SK-N-SH (cell line): ENCODE measurements around the gene ECHDC1. TPM values are rescaled to one million over a fixed set of nuclear protein-coding genes. Genes with fewer than 3 reads are reported as not detected.

Experiments
- CTCF ChIA-PET: fragments of 300-600, 350-600 bp; formaldehyde crosslinking; extraction: SDS; loops from one replicate; lab custom pipeline; 2021; lab: Yijun Ruan, JAX
- POLR2A ChIA-PET: fragments of 350-600 bp; sonication (Branson Sonifier 250); formaldehyde crosslinking; extraction: SDS; loops from one replicate; lab custom pipeline; 2020; ENCODE audit warnings: antibody characterized with exemption, inconsistent platforms; lab: Yijun Ruan, JAX
- DNase-seq: peaks from one replicate; pipeline ENCODE4 v3.0.0; 2012
- H2AFZ ChIP-seq: fragments of 200-600 bp; sonication (generic); 2 replicates; pipeline ENCODE4 v1.8.1; 2016; ENCODE audit warnings: antibody characterized with exemption, mild to moderate bottlenecking, low read depth
- H3F3A ChIP-seq: fragments of 200-600 bp; sonication (generic); replicated peaks from 2 replicates; pipeline ENCODE3; 2016; ENCODE audit warnings: antibody characterized with exemption, mild to moderate bottlenecking; ENCODE audit not compliant: insufficient read depth
- H3K27ac ChIP-seq, 2 experiments: fragments of 200-500 bp in 1 of 2; fragments of 200-600 bp in 1 of 2; sonication (Bioruptor generic) in 1 of 2; sonication (generic), shearing (Covaris generic) in 1 of 2; 2 replicates each; pipeline versions ENCODE4 v1.5.1 to v1.6.1; 2014 to 2016; ENCODE audit warnings: low read depth in 2 of 2, inconsistent platforms in 1 of 2, low read length in 1 of 2, mild to moderate bottlenecking in 1 of 2, mixed read lengths in 1 of 2
- H3K27me3 ChIP-seq: fragments of 200-600 bp; sonication (generic), shearing (Covaris generic); 2 replicates; pipeline ENCODE4 v1.6.1; 2016; ENCODE audit warnings: mixed run types; ENCODE audit not compliant: insufficient read depth
- H3K36me3 ChIP-seq, 2 experiments: fragments of 200-500 bp in 1 of 2; fragments of 200-600 bp in 1 of 2; sonication (Bioruptor generic) in 1 of 2; sonication (generic) in 1 of 2; replicated peaks in 1 of 2; 2 replicates each; pipeline versions ENCODE3 to v1.5.1; 2014 to 2016; ENCODE audit warnings: low read length in 1 of 2, mild to moderate bottlenecking in 1 of 2; ENCODE audit not compliant: insufficient read depth in 2 of 2, control insufficient read depth in 1 of 2
- H3K4me1 ChIP-seq, 2 experiments: fragments of 200-500 bp in 1 of 2; fragments of 200-600 bp in 1 of 2; sonication (Bioruptor generic) in 1 of 2; sonication (generic), shearing (Covaris generic) in 1 of 2; 2 replicates each; pipeline versions ENCODE4 v1.5.1 to v1.6.1; 2014 to 2016; ENCODE audit warnings: low read depth in 1 of 2, low read length in 1 of 2, mixed run types in 1 of 2; ENCODE audit not compliant: insufficient read depth in 2 of 2, control insufficient read depth in 1 of 2
- H3K4me2 ChIP-seq: fragments of 200-600 bp; sonication (generic), shearing (Covaris generic); 2 replicates; pipeline ENCODE4 v1.6.1; 2017; ENCODE audit warnings: mixed run types
- H3K4me3 ChIP-seq, 2 experiments: fragments of 200-500 bp in 1 of 2; fragments of 200-600 bp in 1 of 2; sonication (Bioruptor generic) in 1 of 2; sonication (generic), shearing (Covaris generic) in 1 of 2; 2 replicates each; pipeline versions ENCODE4 v1.5.1 to v1.8.1; 2014 to 2016; ENCODE audit warnings: low read depth in 2 of 2, inconsistent platforms in 1 of 2, low read length in 1 of 2, mild to moderate bottlenecking in 1 of 2, mixed read lengths in 1 of 2, moderate library complexity in 1 of 2
- H3K79me2 ChIP-seq: fragments of 200-600 bp; sonication (generic); 2 replicates; pipeline ENCODE4 v1.8.1; 2017; ENCODE audit warnings: mild to moderate bottlenecking; ENCODE audit not compliant: insufficient read depth
- H3K9ac ChIP-seq: fragments of 200-600 bp; sonication (generic); 2 replicates; pipeline ENCODE4 v1.6.1; 2017; ENCODE audit warnings: mixed run types
- H3K9me2 ChIP-seq: fragments of 200-600 bp; sonication (generic); 2 replicates; pipeline ENCODE4 v1.6.1; 2017; ENCODE audit warnings: mixed run types
- H3K9me3 ChIP-seq: fragments of 200-600 bp; sonication (generic); 2 replicates; pipeline ENCODE4 v1.6.1; 2017; ENCODE audit warnings: mixed run types, mild to moderate bottlenecking, moderate library complexity
- H4K20me1 ChIP-seq: fragments of 200-600 bp; sonication (generic); 2 replicates; pipeline ENCODE4 v1.6.1; 2017; ENCODE audit warnings: mild to moderate bottlenecking, mixed run types; ENCODE audit not compliant: insufficient read depth
- CHD2 ChIP-seq: fragments of 150-350 bp; IDR thresholded peaks from 2 replicates; pipeline ENCODE4 v1.6.1; 2018; ENCODE audit warnings: low read length; ENCODE audit not compliant: partially characterized antibody
- GABPA ChIP-seq: IDR thresholded peaks from 2 replicates; pipeline ENCODE4 v1.4.0; 2012; ENCODE audit warnings: low read depth, mild to moderate bottlenecking
- GATA2 ChIP-seq: sonication (generic); formaldehyde crosslinking; IDR thresholded peaks from 2 replicates; pipeline ENCODE4 v1.5.0; 2020; ENCODE audit warnings: mild to moderate bottlenecking, missing genetic modification reagents
- JUND ChIP-seq: IDR thresholded peaks from 2 replicates; pipeline ENCODE4 v1.4.0; 2012
- MXI1 ChIP-seq: IDR thresholded peaks from 2 replicates; pipeline ENCODE4 v1.6.1; 2012; ENCODE audit warnings: mild to moderate bottlenecking, low read depth, low read length, improper control_type of control experiment
- NFIC ChIP-seq: IDR thresholded peaks from 2 replicates; pipeline ENCODE4 v1.4.0; 2012; ENCODE audit warnings: borderline replicate concordance
- NRF1 ChIP-seq: IDR thresholded peaks from 2 replicates; pipeline ENCODE4 v1.6.1; 2012; ENCODE audit warnings: low read depth, mild to moderate bottlenecking, low read length
- RCOR1 ChIP-seq: fragments of 150-350 bp; IDR thresholded peaks from 2 replicates; pipeline ENCODE4 v1.6.1; 2017; ENCODE audit warnings: antibody characterized with exemption, low read length
- RFX5 ChIP-seq: IDR thresholded peaks from 2 replicates; pipeline ENCODE4 v1.6.1; 2012; ENCODE audit warnings: mild to moderate bottlenecking, improper control_type of control experiment, low read length
- TAF1 ChIP-seq: IDR thresholded peaks from 2 replicates; pipeline ENCODE4 v1.6.1; 2012; ENCODE audit warnings: low read depth, mild to moderate bottlenecking, low read length, moderate library complexity, borderline replicate concordance
- TCF12 ChIP-seq: IDR thresholded peaks from 2 replicates; pipeline ENCODE4 v1.4.0; 2012
- TEAD4 ChIP-seq: IDR thresholded peaks from 2 replicates; pipeline ENCODE4 v1.4.0; 2012; ENCODE audit warnings: mild to moderate bottlenecking, borderline replicate concordance; ENCODE audit not compliant: insufficient read depth
- YY1 ChIP-seq: IDR thresholded peaks from 2 replicates; pipeline ENCODE4 v1.4.0; 2012; ENCODE audit warnings: low read depth, mild to moderate bottlenecking
- WGBS: methylation state at CpG from one replicate; pipeline ENCODE4 v1.1.6; 2017; ENCODE audit warnings: low lambda C conversion rate; 5-methylcytosine and 5-hydroxymethylcytosine counted together
- polyA plus RNA-seq, 3 experiments: library from polyadenylated mRNA; depleted of rRNA; stranded (reverse); fragments of >200 nt; gene quantifications; 2 replicates each; pipeline ENCODE4 v1.2.3, GENCODE V29; 2012
- small RNA-seq, 7 experiments: library from RNA; depleted of rRNA; stranded (forward); fragments of <200 nt; gene quantifications; one replicate each; pipeline ENCODE3, GENCODE V24; 2012
- TF ChIP-seq, protein P1 (sequence below): IDR thresholded peaks from 2 replicates; pipeline ENCODE4 v1.4.0; 2012; ENCODE audit warnings: low read depth, borderline replicate concordance
- TF ChIP-seq, protein P2 (sequence below): IDR thresholded peaks from 2 replicates; pipeline ENCODE4; 2012

ECHDC1 gene
- polyA plus RNA-seq, 1 of the 3 experiments (the other 2 are of a cell fraction), result 23.3 TPM

DNA sequence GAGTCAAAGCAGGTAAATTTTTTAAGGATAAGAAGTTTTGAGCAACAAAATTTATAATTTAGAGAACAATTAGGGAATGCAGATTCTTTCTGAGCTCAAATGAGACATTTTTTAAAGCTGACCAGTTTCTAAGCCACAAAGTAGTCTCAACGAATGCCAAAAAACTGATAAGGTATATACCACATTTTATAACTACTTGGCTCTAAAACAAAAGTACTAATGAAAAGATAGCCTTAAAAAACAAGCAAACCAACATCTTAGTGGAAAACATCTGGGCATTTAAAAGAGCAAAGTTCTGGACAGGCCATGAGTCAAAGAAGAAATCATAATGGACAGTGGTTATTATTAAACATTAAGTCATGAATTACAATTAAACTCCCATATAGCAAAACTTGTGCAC is 99.9 kb downstream of the ECHDC1 start:
- no peak overlapping the region for H3K4me3 ChIP-seq
- no peaks in the 10 kb centered on the region; the same call in 1 of the 2 replicates for H3K9me3 ChIP-seq
- H3K27ac ChIP-seq, result no peak overlapping the region
- no peaks in the 10 kb centered on the region for H3F3A ChIP-seq
- no peaks in the 10 kb centered on the region for H3K9me2 ChIP-seq
- ChIA-PET POLR2A (no interaction called here), CTCF (interaction anchor here (1.5 kb wide), 1 partner anchor 23 kb away, joined by 3 read pairs; the partner anchor contains the start of gene RNF146)
- no peaks in the 10 kb centered on the region for H3K27me3 ChIP-seq
- H3K36me3 ChIP-seq, result no peaks in the 10 kb centered on the region
- no peak for DNase-seq
- no peak overlapping the region for H3K4me2 ChIP-seq
- TF ChIP-seq MXI1 (no peak), NFIC (no peak), JUND (no peak), TEAD4 (no peak), RFX5 (no peak), GATA2 (no peak), TAF1 (no peak), RCOR1 (no peak), NRF1 (no peak), TCF12 (no peak), CHD2 (no peak), GABPA (no peak), YY1 (no peak)
- TF ChIP-seq, protein P1, sequence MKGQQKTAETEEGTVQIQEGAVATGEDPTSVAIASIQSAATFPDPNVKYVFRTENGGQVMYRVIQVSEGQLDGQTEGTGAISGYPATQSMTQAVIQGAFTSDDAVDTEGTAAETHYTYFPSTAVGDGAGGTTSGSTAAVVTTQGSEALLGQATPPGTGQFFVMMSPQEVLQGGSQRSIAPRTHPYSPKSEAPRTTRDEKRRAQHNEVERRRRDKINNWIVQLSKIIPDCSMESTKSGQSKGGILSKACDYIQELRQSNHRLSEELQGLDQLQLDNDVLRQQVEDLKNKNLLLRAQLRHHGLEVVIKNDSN, result no peak
- TF ChIP-seq, protein P2, sequence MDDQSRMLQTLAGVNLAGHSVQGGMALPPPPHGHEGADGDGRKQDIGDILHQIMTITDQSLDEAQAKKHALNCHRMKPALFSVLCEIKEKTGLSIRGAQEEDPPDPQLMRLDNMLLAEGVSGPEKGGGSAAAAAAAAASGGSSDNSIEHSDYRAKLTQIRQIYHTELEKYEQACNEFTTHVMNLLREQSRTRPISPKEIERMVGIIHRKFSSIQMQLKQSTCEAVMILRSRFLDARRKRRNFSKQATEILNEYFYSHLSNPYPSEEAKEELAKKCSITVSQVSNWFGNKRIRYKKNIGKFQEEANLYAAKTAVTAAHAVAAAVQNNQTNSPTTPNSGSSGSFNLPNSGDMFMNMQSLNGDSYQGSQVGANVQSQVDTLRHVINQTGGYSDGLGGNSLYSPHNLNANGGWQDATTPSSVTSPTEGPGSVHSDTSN, result no peak
- H2AFZ ChIP-seq, result no peak overlapping the region
- H3K9ac ChIP-seq, result no peak overlapping the region
- WGBS, result 8% methylated on average over 1 of the region's 1 CpG
- H3K4me1 ChIP-seq, result no peaks in the 10 kb centered on the region
- no peaks in the 10 kb centered on the region for H3K79me2 ChIP-seq
- H4K20me1 ChIP-seq, result no peaks in the 10 kb centered on the region

Small RNA genes within 50 kb of the gene (small RNA-seq; reads per million reads assigned to genes)
- 0 to 0.29 (median 0) reads per million in 7 experiments for gene RNA5SP217

Other genes starting within 250 kb of the ECHDC1 start
- gene RSPO3, start 224.9 kb downstream of the ECHDC1 start, polyA plus RNA-seq (2012; rRNA removed), result not detected in 2 replicates
- 29.2 and 44.3 TPM in 2 replicates for gene RNF146, start 76.7 kb downstream of the ECHDC1 start, polyA plus RNA-seq (2012; rRNA removed)
- 4.0 and 5.9 TPM in 2 replicates for gene KIAA0408, start 115.8 kb upstream of the ECHDC1 start, polyA plus RNA-seq (2012; rRNA removed)
- gene C6orf58, start 233.6 kb upstream of the ECHDC1 start, polyA plus RNA-seq (2012; rRNA removed), result 0.07 TPM in 1 of 2 replicates, not detected in the other